IMR-90 (cell line): ENCODE data around the gene JAKMIP1. TPM values are rescaled to one million over a fixed set of nuclear protein-coding genes. Genes with fewer than 3 reads are reported as not detected.

ENCODE experiments used
- ATAC-seq: fragments of 200-7000 bp; cut with Tn5 transposase; 2 replicates; pipeline ENCODE4 v1.9.1; 2020; ENCODE audit warnings: low read depth, mild to moderate bottlenecking, moderate library complexity
- BruUV-seq: library from RNA; stranded (reverse); fragments of 400-500 nt; replicated peaks from 2 replicates; lab custom pipeline; 2021; lab: Mats Ljungman, UMichigan
- CTCF ChIA-PET: fragments of 300-600 bp; formaldehyde crosslinking; extraction: SDS; loops from one replicate; lab custom pipeline; 2021; ENCODE audit warnings: antibody characterized with exemption; lab: Yijun Ruan, JAX
- POLR2A ChIA-PET: fragments of 300-600 bp; sonication (Branson Sonifier 250); formaldehyde crosslinking; loops from one replicate; lab custom pipeline; 2022; ENCODE audit warnings: antibody characterized with exemption; ENCODE audit not compliant: unreplicated experiment; lab: Charles Lee
- DNase-seq: peaks from one replicate; pipeline ENCODE4 v3.0.0; 2013
- H2AFZ ChIP-seq: replicated peaks from 2 replicates; pipeline ENCODE3; 2013; ENCODE audit warnings: low read length, mild to moderate bottlenecking; ENCODE audit not compliant: poor library complexity
- H2AK5ac ChIP-seq: 2 replicates; pipeline ENCODE4 v1.6.1; 2013; ENCODE audit warnings: low read depth, low read length, inconsistent platforms
- H2AK9ac ChIP-seq: replicated peaks from 2 replicates; pipeline ENCODE3; 2013; ENCODE audit warnings: mild to moderate bottlenecking, low read depth, low read length, moderate library complexity; ENCODE audit not compliant: poor library complexity
- H2BK120ac ChIP-seq: 2 replicates; pipeline ENCODE4 v1.6.1; 2013; ENCODE audit warnings: low read depth, low read length, inconsistent platforms
- H2BK15ac ChIP-seq: 3 replicates; pipeline ENCODE4 v1.6.1; 2013; ENCODE audit warnings: low read depth, low read length, inconsistent platforms
- H2BK20ac ChIP-seq: 2 replicates; pipeline ENCODE4 v1.6.1; 2013; ENCODE audit warnings: low read depth, mild to moderate bottlenecking, inconsistent platforms, low read length, moderate library complexity
- H2BK5ac ChIP-seq: 2 replicates; pipeline ENCODE4 v1.6.1; 2013; ENCODE audit warnings: mild to moderate bottlenecking, low read depth, low read length, inconsistent platforms; ENCODE audit not compliant: poor library complexity, severe bottlenecking
- H3K14ac ChIP-seq: replicated peaks from 2 replicates; pipeline ENCODE4 v1.6.1; 2013; ENCODE audit warnings: low read depth, low read length, inconsistent platforms
- H3K18ac ChIP-seq: 2 replicates; pipeline ENCODE4 v1.6.1; 2013; ENCODE audit warnings: low read depth, low read length, control low read depth
- H3K23ac ChIP-seq: 2 replicates; pipeline ENCODE4 v1.6.1; 2013; ENCODE audit warnings: low read depth, low read length, inconsistent platforms
- H3K27ac ChIP-seq: 2 replicates; pipeline ENCODE4 v1.5.1; 2013; ENCODE audit warnings: mild to moderate bottlenecking, control low read depth, low read length; ENCODE audit not compliant: insufficient read depth
- H3K27me3 ChIP-seq: 2 replicates; pipeline ENCODE4 v1.6.1; 2013; ENCODE audit warnings: low read length; ENCODE audit not compliant: control insufficient read depth, insufficient read depth
- H3K36me3 ChIP-seq: 2 replicates; pipeline ENCODE4 v1.6.1; 2013; ENCODE audit warnings: low read length, mixed read lengths; ENCODE audit not compliant: control insufficient read depth, insufficient read depth
- H3K4ac ChIP-seq: 2 replicates; pipeline ENCODE4 v1.6.1; 2013; ENCODE audit warnings: low read depth, low read length, inconsistent platforms
- H3K4me1 ChIP-seq: 2 replicates; pipeline ENCODE4 v1.6.1; 2013; ENCODE audit warnings: low read length, mixed read lengths; ENCODE audit not compliant: control insufficient read depth, insufficient read depth
- H3K4me2 ChIP-seq: 2 replicates; pipeline ENCODE4 v1.6.1; 2013; ENCODE audit warnings: low read depth, mild to moderate bottlenecking, control low read depth, low read length, moderate library complexity
- H3K4me3 ChIP-seq: 2 replicates; pipeline ENCODE4 v1.5.1; 2013; ENCODE audit warnings: low read depth, mild to moderate bottlenecking, control low read depth, low read length, moderate library complexity; ENCODE audit not compliant: insufficient read depth
- H3K56ac ChIP-seq: 2 replicates; pipeline ENCODE4 v1.6.1; 2013; ENCODE audit warnings: low read length, inconsistent platforms; ENCODE audit not compliant: insufficient read depth; ENCODE audit errors: extremely low read depth
- H3K79me1 ChIP-seq, 2 experiments: 2 replicates each; pipeline ENCODE4 v1.6.1; 2013; ENCODE audit warnings: low read length in 2 of 2, inconsistent platforms in 1 of 2, low read depth in 1 of 2
- H3K9ac ChIP-seq: 2 replicates; pipeline ENCODE4 v1.6.1; 2013; ENCODE audit warnings: low read depth, low read length, control low read depth
- H3K9me1 ChIP-seq: 2 replicates; pipeline ENCODE4 v1.6.1; 2013; ENCODE audit warnings: low read length, inconsistent platforms; ENCODE audit not compliant: insufficient read depth
- H3K9me3 ChIP-seq: 2 replicates; pipeline ENCODE4 v1.6.1; 2013; ENCODE audit warnings: low read length; ENCODE audit not compliant: control insufficient read depth, insufficient read depth
- H4K20me1 ChIP-seq: 2 replicates; pipeline ENCODE4 v1.6.1; 2013; ENCODE audit warnings: low read length, inconsistent platforms; ENCODE audit not compliant: insufficient read depth
- H4K5ac ChIP-seq: 2 replicates; pipeline ENCODE4 v1.6.1; 2013; ENCODE audit warnings: mild to moderate bottlenecking, low read depth, low read length, control low read depth
- H4K8ac ChIP-seq, 2 experiments: 2 replicates each; pipeline ENCODE4 v1.6.1; 2013; ENCODE audit warnings: low read depth in 2 of 2, low read length in 2 of 2, control low read depth in 1 of 2, inconsistent platforms in 1 of 2
- H4K91ac ChIP-seq: 2 replicates; pipeline ENCODE4 v1.6.1; 2013; ENCODE audit warnings: low read depth, low read length, inconsistent platforms; ENCODE audit not compliant: insufficient read depth
- CEBPB ChIP-seq: IDR thresholded peaks from 2 replicates; pipeline ENCODE4 v1.6.1; 2012; ENCODE audit warnings: low read depth, low read length, improper control_type of control experiment
- SMC3 ChIP-seq: fragments of 150-350 bp; IDR thresholded peaks from 2 replicates; pipeline ENCODE4 v1.6.1; 2016; ENCODE audit warnings: low read depth, mild to moderate bottlenecking, antibody characterized with exemption, low read length, moderate library complexity
- WGBS, 2 experiments: methylation state at CpG; one replicate each; pipeline versions ENCODE4 v1.1.5 to v1.1.7; 2013; ENCODE audit warnings: missing lambda C conversion rate in 2 of 2; ENCODE audit not compliant: insufficient read length in 1 of 2; ENCODE audit errors: extremely low coverage in 2 of 2; 5-methylcytosine and 5-hydroxymethylcytosine counted together
- dilution Hi-C: fragments of 300-500 bp; cut with HindIII; formaldehyde crosslinking; loops from one replicate; pipeline ENCODE4 v1.14.3; 2018; ENCODE audit warnings: low sequenced_read_pairs; ENCODE audit not compliant: unreplicated experiment
- in situ Hi-C: fragments of 300-500 bp; cut with MboI; formaldehyde crosslinking; loops from 3 replicates; pipeline ENCODE4 v1.14.3; 2019; ENCODE audit warnings: low sequenced_read_pairs, inconsistent platforms, mixed read lengths
- intact Hi-C: fragments of 100-400 bp; cut with micrococcal nuclease; formaldehyde crosslinking; loops from 2 replicates; pipeline ENCODE4 v1.10.0; 2022
- polyA plus RNA-seq, 3 experiments: library from polyadenylated mRNA; depleted of rRNA; stranded (reverse); fragments of >200 nt; gene quantifications; 2 replicates each; pipeline ENCODE4 v1.2.3, GENCODE V29; 2012; ENCODE audit warnings: low replicate concordance in 1 of 3
- total RNA-seq: library from RNA; depleted of rRNA; stranded (reverse); fragments of >200 nt; gene quantifications from 2 replicates; pipeline ENCODE4 v1.2.3, GENCODE V29; 2012
- TF ChIP-seq, protein P1 (sequence below): conservative IDR thresholded peaks from 2 replicates; pipeline ENCODE4 v1.5.1; 2012; ENCODE audit warnings: mild to moderate bottlenecking, low read depth, low read length, improper control_type of control experiment

JAKMIP1 gene
- total and polyA plus RNA-seq, 2 of the 4 experiments (the other 2 are of a cell fraction) = not detected

GRCh38 chr4:6134612-6135220 is 65.6 kb downstream of the JAKMIP1 start:
- intact Hi-C loops = no loop called here
- Histone ChIP-seq H2BK15ac (no peak overlapping the region), H3K9me1 (no peaks in the 10 kb centered on the region), H3K18ac (no peak overlapping the region), H4K20me1 (no peaks in the 10 kb centered on the region), H4K5ac (no peak overlapping the region), H3K27me3 (no peaks in the 10 kb centered on the region), H3K4me1 (no peaks in the 10 kb centered on the region), H2AK9ac (no peak overlapping the region), H2AK5ac (no peak overlapping the region), H2BK120ac (no peak overlapping the region), H3K4ac (no peak overlapping the region), H3K9me3 (peaks cover 4% of the 10 kb centered on the region; the same call in 1 of the 2 replicates), H3K4me3 (no peak overlapping the region), H3K14ac (no peak overlapping the region), H3K36me3 (no peaks in the 10 kb centered on the region), H3K27ac (no peak overlapping the region), H4K8ac (no peak overlapping the region), H3K23ac (no peak overlapping the region), H3K56ac (no peak overlapping the region), H2AFZ (peak overlapping the region; percentile 39), H2BK20ac (no peak overlapping the region), H3K9ac (no peak overlapping the region), H3K79me1 (no peaks in the 10 kb centered on the region), H2BK5ac (no peak overlapping the region), H4K91ac (no peak overlapping the region), H3K4me2 (no peak overlapping the region)
- no peak for ATAC-seq
- dilution Hi-C loops = no loop called here
- DNase-seq = no peak
- TF ChIP-seq CEBPB (no peak), SMC3 (no peak)
- TF ChIP-seq, protein P1, sequence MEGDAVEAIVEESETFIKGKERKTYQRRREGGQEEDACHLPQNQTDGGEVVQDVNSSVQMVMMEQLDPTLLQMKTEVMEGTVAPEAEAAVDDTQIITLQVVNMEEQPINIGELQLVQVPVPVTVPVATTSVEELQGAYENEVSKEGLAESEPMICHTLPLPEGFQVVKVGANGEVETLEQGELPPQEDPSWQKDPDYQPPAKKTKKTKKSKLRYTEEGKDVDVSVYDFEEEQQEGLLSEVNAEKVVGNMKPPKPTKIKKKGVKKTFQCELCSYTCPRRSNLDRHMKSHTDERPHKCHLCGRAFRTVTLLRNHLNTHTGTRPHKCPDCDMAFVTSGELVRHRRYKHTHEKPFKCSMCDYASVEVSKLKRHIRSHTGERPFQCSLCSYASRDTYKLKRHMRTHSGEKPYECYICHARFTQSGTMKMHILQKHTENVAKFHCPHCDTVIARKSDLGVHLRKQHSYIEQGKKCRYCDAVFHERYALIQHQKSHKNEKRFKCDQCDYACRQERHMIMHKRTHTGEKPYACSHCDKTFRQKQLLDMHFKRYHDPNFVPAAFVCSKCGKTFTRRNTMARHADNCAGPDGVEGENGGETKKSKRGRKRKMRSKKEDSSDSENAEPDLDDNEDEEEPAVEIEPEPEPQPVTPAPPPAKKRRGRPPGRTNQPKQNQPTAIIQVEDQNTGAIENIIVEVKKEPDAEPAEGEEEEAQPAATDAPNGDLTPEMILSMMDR = no peak
- in situ Hi-C loops = loop anchor here (25.0 kb wide), 1 partner anchor 97 kb away; no protein-coding TSS in a partner anchor
- ChIA-PET POLR2A (no interaction called here), CTCF (no interaction called here)
- no CpG with 5 or more reads among the region's 11 CpGs for WGBS, 2 experiments
- BruUV-seq = no TSS peak
